Measurements from ENCODE around the gene MYO19.
"Not testable (repeated sequence)": the region's sequence is repeated elsewhere in the genome, so short reads cannot be mapped to it uniquely, and the experiment has no call there.

The MYO19 gene

DNA sequence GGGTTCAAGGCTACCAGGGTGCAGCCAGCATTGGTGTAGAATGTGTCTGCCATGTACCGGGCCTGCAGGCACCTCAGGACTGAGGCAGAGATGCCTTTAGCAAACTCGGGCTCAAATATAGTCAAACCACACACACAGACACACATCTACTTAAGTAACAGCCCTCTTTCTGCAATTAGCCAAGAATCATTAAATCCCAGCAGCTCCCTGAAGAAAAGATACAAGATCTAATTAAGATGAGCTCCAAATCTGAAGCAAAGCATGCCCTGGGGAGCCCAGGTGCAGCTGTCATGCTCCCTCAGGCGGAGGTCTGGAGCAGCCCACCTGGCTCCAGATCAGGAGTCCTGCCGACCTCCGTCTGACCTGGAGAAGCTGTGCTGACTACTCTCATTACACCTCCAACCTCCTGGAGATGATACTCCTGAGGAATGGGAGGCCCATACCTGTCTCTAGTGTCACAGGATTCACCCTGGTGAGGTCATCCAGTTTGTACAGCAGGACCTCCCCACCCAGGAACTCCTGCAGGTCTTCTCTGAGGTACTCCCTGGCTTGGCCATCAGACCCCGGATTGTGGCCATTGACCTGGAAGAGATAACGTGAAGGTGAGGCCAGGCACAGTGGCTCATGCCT lies 6.9 kb downstream of the MYO19 start:
- DNase-seq: no peak

GRCh38 chr17:36525888-36526287 lies 8.8 kb downstream of the MYO19 start:
- no peak for DNase-seq

DNA sequence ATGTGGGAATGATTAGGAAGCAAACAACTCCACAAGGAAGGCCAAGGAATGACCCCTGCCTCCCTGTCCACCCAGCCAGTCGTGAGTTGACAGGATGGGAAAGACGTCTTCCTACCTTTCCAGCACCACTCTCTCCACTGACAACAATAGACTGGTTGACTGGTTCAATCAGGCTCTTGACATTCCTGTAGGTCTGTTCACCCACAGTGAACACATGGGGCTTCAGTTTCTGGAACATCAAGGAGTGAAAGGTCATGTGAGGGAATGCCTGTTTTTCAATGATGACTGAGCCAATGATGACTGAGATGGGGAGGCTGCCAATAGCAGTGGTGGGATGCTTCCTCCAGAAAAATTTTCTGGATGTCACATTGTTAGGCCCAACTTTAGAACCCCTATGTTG lies 9.6 kb downstream of the MYO19 start:
- no peak for DNase-seq

GRCh38 chr17:36524428-36524876 lies 10.2 kb downstream of the MYO19 start:
- no peak for DNase-seq

DNA sequence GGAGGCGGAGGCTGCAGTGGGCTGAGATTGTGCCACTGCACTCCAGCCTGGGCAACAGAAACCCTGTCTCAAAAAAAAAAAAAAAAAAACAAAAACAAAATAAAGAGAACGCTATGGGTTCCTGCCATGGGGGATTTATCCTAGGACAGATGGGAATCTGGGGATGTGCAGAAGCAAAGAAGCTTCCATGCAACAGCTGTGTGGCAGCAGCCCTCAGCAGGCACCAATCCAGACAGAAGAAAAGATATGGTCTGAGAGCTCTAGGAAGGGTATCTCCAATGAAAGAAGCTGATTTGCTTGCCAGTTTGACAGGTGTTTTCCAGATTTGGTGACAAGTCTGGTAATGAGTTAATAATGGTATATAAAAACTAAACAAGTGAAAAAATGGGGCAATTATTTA lies 11.6 kb downstream of the MYO19 start:
- no peak for DNase-seq

DNA sequence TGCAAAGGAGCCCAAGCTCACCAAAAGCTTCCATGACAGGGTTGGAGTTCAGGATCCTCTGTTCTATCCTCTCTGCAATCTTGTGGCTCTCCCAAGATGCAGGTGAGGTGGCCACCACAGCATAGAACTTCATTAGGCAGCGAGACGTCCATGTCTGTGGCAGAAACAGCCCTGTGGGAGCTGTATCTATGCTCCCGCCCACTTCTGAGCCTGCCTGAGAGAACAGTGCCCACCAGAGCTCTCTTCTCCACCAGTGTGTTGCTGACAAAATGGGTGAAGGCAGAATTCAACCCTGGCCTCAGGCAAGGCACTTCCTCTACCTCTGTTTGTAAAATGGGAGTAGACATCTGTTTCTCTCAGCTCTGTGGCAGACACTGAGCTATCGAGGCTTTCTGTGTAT lies 18.8 kb downstream of the MYO19 start:
- no peak for DNase-seq

DNA sequence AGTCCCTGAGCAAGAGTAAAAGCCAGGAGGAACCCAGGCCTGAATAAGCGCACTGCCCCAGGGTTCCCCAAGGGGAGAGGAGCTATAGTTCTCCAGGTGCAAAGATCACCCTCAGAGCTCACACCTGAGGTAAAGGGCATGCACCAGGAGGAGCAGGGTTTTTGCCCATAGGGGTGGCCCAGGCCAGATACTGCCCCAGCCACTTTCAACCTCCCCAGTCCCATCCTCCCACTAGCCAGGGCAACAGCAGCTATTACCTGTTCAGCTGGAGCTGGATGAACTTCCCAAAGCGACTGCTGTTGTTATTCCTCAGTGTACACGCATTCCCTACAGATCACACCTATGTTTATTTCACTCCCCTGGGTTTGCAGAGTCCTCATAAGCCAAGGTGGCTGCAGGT lies 19.8 kb downstream of the MYO19 start:
- no peak for DNase-seq

- no peak for DNase-seq
Measured at GRCh38 chr17:36512641-36513040, 22.0 kb downstream of the MYO19 start.

DNA sequence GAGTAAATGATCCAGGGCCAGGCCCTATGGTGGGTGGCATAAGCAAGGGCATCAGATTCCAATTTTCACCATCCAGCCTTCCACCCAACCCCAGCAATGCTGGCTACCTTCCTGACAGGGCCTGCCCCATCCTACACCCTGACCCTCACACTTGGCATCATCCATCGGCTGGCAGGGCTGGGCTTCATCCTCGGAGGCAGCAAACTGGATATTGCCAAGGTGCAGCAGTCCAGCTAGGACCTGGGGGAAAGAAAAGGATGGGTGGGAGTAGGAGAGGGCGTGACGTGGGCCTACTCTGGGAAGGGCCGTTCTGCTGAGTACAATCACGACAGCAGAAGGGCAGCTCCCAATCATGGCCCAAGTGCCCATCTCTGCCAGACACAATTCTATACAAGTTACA lies 23.5 kb downstream of the MYO19 start:
- no peak for DNase-seq

DNA sequence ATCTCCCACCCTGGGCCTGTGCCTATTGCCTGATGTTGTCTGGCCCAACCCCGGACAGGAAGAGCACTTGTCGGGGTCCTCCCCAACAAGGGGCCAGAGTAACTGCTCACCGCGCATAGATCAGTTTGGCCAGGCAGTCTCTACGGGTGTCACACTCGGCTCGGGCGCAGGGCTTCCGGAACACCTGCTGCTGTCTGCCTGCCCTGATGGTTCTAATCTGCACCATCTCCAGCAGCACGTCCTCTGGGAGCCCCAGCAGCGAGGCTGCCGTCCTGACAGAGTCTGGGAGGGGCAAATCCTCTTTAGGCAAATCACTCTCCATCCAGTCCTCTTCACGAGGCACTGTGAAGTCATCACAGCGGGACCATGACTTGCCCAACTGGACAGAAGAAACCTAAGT lies 24.0 kb downstream of the MYO19 start:
- no peak for DNase-seq

GRCh38 chr17:36509272-36509985 lies 25.2 kb downstream of the MYO19 start:
- no peak for DNase-seq

DNA sequence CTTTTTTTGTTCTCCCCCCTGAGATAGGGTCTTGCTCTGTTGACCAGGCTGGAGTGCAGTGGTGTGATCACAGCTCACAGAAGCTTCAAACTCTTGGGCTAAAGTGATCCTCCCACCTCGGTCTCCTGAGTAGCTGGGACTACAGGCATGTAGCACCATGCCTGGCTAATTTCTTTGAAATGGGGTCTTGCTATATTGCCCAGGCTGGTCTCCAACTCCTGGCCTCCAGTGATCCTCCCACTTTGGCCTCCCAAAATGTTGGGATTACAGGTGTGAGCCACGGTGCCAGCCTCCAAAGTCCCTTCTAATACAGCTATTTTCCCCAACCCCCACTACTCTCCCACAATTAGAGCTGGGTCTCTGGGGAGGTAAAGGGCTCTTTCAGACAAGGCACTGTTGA lies 26.2 kb downstream of the MYO19 start:
- DNase-seq: not testable (repeated sequence)

DNA sequence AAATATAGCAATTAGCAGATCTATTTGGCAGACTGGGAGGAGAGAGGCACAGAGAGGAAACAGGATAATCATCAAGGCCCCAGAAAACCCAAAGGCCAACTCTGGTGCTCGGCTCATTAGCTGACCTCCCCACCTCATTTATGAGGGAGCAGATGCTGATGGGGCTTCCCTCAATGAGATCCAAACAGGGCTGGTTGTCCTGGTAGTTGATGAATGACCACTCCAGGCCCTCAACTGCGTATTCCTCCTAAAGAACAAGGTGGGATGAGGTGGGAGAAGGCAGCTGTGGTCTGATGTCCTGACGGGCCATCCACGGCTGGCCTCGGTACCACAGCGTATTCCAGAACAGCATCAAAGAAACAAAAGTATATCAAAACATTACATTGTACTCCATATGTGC lies 27.4 kb downstream of the MYO19 start:
- no peak for DNase-seq

DNA sequence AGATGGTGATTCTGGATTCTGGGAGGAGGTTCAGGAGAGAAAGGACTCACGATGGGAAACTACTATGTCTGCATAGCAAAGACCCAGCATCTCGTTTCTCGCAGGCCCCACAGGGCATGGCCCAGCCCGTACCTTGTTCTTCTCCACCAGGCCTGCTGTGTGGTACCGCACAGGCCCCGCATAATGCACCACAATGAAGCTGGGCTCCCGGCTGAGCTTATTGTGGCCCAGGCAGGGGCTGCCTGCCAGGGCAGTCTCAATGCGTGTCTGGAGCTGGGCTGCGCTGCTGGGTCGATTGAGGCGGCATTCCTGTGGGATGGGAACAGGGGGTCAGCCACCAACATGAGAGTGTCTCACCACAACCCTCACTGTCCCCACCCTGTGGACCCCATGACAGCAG lies 27.8 kb downstream of the MYO19 start:
- DNase-seq: no peak

- no peak for DNase-seq
Measured at GRCh38 chr17:36506249-36506826, 28.3 kb downstream of the MYO19 start.

- no peak for DNase-seq
Measured at GRCh38 chr17:36505171-36505570, 29.5 kb downstream of the MYO19 start.

GRCh38 chr17:36504156-36504545 lies 30.5 kb downstream of the MYO19 start:
- no peak for DNase-seq

DNA sequence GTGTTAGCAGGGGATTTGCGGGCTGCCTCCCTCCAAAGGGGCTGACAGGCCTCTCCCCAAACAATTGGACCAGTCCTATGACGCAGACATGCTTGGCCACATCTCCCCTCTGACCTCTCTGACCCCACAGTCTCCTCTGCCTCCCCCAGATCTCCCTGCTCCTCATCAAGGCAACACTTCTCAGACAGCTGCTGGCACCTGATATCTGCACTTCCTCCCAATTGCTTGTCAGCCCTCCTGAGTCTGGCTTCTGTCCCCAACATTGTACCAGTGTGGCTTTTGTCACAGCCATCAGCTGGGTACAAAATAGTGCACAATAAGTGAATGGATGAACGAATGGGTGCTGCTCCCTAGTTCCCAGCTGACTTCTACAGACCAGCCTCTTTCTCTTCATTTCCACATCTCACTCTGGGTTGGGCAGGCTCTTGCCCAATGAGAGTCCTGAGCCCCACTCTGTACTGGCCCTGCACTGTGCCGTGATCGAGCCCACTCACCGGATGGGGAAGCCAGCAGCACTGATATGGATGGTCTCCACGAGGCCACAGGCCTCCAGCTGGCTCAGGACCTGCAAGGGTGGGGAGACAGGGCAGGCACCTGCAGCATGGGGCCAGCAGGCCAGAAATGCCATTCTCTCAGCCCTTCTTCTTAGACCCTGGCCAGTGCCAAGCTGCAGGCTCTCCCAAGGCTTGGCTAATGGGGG lies 31.1 kb downstream of the MYO19 start:
- DNase-seq: no peak

DNA sequence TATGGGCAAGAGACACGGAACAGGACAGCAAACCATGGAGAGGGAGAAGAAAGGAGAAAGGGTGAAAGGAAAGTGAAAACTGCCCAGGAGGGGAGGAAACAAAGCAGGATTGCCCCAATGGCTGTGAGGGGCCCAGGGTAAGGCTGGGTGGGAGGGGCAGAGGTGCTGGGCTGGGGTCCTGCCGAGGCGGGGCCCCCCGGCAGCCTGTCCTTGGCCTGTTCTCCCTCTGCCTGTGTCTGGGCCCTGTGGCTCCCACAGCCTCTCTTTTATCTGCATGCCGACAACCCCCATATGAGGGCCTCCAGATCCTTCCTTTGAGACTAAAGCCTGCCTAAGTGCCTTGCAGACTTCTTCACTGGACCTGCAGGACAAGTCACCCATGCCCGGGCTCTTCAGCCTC lies 32.7 kb downstream of the MYO19 start:
- no peak for DNase-seq

- DNase-seq: no peak
Measured at GRCh38 chr17:36501351-36501750, 33.3 kb downstream of the MYO19 start.

DNA sequence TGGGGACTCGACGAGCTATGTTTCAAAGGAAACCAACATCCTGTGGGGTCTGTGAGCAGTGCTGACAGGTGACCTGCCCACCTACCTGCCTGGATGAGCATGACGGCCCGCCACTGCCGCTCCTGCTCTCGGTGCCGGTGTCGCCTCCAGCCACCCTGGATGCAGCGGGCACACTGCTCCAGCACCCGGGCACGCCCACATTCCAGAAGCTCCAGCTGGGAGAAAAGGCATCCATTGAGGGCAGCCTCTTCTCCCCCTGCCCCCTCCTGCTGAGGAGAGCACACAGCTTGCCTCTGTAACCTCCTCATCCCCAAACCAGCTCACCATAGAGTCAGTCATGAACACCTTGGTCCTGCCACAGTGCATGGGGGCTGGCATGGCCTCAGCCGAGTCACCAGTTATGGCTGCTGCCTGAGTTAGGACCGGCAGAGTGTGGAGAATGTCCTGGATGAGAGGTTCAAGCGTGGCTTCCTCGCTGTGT lies 33.9 kb downstream of the MYO19 start:
- DNase-seq: no peak

DNA sequence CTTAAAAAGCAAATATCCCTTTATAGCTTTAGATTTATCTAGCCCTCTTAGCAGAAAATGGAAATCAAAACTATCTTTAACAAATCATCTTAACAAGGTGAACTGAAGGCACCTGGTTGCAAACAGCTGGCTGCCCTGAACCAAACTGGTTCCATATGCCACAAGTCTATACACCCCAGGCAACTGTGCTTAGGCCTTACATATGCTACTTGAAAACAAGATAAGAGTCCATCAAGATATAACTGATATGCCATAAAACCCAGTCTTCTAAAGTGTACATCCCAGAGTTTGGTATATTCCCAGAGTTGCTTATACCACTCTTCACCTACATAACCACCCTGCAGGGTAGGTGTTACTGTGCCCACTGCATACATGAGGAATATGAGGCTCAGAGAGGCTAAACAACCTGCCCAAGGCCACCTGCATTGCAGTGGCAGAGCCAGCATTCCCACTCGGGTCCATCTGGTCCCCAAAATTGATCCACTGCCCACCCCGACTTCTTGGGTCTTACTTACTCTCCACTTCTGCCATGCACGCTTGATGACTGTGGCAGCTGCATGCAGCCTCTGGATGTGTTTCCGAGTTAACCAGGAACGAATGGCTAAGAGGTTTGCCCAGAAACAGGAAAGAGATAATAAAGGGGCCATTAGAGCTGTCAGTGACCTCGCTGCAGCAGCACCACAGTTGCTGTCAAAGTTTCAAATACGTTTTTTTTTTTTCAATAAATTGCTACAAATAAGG lies 35.9 kb downstream of the MYO19 start:
- DNase-seq: no peak

DNA sequence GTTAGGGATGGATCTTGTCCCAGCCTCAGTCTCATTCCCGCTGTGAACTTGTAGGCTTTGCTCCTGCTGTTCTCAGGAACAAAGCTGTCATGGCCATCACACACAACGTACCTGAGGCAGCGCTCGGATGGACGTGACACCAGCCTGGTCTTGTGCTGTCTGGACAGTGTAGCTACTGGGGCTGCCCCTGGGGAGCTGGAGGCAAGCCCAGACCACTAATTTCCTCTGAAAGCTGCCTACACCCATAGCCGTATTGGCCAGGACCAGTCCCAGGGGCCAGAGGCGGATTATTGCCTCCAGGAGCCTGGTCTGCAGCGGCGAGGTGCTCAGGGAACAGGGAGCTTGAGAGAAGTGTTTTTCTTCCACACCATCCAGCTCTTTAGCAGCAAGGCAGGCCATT lies 36.5 kb downstream of the MYO19 start:
- DNase-seq: no peak

All from inflammatory macrophage treated with lipopolysaccharide for 1 hour (primary cell).